GM12872 (cell line): ENCODE measurements around the gene ZNF717.
"Not testable (repeated sequence)": the region's sequence is repeated elsewhere in the genome, so short reads cannot be mapped to it uniquely, and the experiment has no call there.

Experiments used
- TF ChIP-seq, protein P1 (sequence below): IDR thresholded peaks from 3 replicates; pipeline ENCODE4 v1.5.1; 2011; ENCODE audit warnings: low read depth, mild to moderate bottlenecking, low read length, moderate library complexity; ENCODE audit not compliant: insufficient read depth

The ZNF717 gene

DNA sequence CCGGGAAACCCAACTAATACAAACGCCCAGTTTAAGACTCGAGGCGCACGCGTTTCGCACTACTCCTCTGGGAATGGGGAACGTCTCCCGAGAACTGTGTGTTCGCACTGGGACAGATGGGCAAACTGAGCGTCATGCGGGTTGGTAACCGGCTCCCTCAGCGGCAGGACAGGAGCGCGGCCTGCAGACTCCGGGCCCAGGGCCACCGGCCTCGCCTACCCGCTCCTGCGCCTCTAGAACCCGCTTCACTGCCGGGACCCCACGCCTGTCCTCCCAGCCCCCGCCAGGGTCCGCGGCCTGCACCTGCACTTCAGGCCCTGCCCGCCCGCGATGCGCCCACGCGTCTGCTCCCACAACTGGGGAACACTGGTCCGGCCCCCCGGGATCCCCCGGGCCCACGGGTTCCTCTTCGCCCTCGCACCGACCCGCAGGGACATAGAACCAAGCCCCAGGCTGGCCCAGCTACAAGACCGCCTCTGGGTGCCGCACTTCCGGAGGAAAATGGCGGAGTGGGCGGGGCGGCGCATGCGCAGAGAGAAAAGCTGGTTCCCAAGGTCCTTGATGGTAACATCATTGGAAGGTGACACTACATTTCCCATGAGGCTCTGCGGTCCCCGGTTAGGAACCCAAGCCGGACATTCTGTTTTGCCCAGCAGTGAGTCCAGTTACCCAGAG is at the start of gene ZNF717:
Gene ZNF717, minus strand, starts transcription at position 469 of the 675 bp plus-strand sequence. CDS start 2,187 bp downstream, outside the sequence.
- TF ChIP-seq, protein P1, sequence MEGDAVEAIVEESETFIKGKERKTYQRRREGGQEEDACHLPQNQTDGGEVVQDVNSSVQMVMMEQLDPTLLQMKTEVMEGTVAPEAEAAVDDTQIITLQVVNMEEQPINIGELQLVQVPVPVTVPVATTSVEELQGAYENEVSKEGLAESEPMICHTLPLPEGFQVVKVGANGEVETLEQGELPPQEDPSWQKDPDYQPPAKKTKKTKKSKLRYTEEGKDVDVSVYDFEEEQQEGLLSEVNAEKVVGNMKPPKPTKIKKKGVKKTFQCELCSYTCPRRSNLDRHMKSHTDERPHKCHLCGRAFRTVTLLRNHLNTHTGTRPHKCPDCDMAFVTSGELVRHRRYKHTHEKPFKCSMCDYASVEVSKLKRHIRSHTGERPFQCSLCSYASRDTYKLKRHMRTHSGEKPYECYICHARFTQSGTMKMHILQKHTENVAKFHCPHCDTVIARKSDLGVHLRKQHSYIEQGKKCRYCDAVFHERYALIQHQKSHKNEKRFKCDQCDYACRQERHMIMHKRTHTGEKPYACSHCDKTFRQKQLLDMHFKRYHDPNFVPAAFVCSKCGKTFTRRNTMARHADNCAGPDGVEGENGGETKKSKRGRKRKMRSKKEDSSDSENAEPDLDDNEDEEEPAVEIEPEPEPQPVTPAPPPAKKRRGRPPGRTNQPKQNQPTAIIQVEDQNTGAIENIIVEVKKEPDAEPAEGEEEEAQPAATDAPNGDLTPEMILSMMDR, result not testable (repeated sequence)

DNA sequence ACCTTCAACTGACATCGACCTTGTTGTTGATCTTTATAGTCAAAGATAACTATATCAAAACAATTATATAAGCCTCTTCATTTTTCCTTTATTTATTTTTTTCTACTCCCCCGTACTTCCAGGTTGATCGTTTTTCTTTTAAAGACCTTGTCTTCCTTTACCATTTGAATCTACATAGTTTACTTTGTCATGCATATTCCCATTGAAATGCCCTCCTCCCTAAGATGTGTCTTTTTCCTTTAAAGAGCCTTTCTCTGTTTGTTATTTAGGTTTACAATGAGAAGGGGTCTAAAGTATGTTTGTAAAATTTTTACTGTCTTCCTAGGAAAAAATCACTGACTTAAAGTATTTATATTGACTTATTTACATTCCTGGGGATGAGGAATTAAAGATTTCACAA is 29.4 kb upstream of the ZNF717 start:
- TF ChIP-seq, protein P1, result no peak

DNA sequence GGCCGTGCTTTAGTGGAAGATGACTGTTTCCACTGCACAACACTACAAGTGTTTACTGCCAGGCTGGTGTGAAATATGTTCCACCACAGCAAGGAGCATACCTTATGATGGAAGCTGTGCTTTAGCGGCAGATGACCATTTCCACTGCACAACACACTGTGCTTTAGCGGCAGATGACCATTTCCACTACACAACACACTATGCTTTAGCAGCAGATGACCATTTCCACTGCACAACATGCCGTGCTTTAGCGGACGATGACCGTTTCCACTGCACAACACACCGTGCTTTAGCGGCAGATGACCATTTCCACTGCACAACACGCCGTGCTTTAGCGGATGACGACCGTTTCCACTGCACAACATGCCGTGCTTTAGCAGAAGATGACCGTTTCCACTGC is 2.8 kb downstream of the ZNF717 start:
- TF ChIP-seq, protein P1, result no peak

DNA sequence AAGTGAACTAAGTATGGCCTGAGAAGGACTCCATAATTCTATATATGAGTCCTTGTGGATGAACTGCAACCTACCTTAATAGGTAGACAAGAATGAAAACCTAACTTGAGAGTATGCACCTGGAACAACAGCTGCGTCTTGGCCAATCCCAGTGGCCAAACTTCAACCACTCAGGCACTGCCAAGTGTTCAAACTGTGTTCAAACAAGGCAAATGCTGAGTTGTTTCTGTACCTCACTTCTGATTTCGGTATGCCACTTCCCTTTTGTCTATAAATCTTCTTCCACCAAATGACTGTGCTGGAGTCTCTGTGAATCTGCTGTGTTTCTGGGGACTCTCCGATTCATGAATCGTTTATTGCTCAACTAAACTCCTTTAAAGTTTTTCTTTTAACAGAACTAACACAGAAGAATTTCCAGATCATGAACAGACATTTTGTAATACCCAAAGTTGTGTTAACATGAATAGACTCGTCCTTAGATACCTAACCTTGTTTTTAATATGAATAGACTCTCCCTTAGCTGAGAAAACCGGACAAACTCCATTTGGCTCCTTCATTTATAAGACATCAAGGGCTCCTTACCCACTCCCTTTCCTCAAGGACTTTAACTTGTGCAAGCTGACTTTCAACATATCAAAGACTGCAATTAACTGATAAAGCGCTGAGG is 4.1 kb downstream of the ZNF717 start:
- TF ChIP-seq, protein P1, result no peak

DNA sequence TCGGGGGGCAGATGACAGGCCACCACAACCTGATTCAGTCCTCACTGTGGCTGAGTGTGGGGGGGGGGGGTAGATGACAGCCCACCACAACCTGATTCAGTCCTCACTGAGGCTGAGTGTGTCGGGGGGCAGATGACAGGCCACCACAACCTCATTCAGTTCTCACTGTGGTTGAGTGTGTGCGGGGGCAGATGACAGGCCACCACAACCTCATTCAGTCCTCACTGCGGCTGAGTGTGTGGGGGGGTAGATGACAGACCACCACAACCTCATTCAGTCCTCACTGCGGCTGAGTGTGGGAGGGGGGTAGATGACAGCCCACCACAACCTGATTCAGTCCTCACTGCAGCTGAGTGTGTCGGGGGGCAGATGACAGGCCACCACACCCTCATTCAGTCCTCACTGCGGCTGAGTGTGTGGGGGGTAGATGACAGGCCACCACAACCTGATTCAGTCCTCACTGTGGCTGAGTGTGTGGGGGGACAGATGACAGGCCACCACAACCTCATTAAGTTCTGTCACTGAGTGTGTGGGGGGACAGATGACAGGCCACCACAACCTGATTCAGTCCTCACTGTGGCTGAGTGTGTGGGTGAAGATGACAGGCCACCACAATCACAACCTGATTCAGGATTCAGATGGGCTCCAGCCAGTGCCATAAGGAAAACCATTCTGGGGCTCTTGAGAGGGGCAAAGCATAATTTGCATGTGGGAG is 16.9 kb downstream of the ZNF717 start:
- TF ChIP-seq, protein P1, result no peak

DNA sequence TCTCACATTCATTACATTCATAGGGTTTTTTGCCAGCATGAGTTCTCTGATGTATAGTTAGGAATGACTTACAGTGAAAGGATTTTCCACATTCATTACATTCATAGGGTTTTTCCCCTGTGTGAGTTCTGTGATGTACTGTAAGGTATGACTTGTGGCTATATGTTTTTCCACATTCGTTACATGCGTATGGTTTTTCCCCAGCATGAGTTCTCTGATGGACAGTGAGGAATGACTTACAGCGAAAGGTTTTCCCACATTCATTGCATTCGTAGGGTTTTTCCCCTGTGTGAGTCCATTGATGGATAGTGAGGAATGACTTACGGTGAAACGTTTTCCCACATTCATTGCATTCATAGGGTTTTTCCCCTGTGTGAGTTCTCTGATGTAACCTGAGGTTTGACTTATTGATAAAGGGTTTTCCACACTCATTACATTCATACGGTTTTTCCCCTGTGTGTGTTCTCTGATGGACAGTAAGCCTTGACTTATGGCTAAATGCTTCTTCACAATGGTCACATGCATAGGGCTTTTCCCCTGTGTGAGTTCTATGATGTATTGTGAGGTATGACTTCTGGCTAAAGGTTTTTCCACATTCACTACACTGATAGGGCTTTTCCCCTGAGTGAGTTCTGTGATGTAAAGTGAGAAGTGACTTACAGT is 47.4 kb downstream of the ZNF717 start:
- TF ChIP-seq, protein P1, result no peak

DNA sequence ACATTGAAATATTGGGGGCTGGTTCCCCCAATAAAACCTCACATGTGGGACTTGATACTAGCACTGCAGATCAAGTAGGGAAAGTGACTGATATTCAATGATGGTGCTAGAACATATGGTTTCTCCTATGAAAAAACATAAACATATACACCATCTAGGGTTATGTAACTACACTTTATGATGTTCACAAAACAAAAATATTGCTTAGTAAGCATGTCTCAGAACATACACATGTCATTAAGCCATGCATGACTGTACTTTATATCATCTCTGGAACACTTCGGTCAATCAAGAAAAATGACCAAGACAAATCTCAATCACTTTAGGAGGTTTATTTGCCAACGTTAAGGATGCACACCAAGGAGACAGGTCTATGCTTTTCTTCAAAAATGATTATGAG is 57.4 kb downstream of the ZNF717 start:
- TF ChIP-seq, protein P1, result no peak
